GM12892 (cell line): Measurements from ENCODE around the gene ASB6.

ENCODE experiments used
- POLR2A ChIP-seq: IDR thresholded peaks from 2 replicates; pipeline ENCODE4 v1.6.1; 2011; ENCODE audit warnings: low read depth, low read length, control low read depth
- POLR2AphosphoS5 ChIP-seq: IDR thresholded peaks from 2 replicates; pipeline ENCODE4 v1.6.1; 2011; ENCODE audit warnings: low read depth, low read length, control low read depth
- TAF1 ChIP-seq: IDR thresholded peaks from 2 replicates; pipeline ENCODE4 v1.6.1; 2011; ENCODE audit warnings: low read depth, mild to moderate bottlenecking, control low read depth, low read length, borderline replicate concordance

- TF ChIP-seq TAF1 (no peak), POLR2A (no peak), POLR2AphosphoS5 (no peak)
These were observed 55.7 kb downstream of the ASB6 start for GRCh38 chr9:129586245-129586644.
